WTC11 (cell line): ENCODE data around the gene DLGAP4. TPM values are rescaled to one million over a fixed set of nuclear protein-coding genes. Genes with fewer than 3 reads are reported as not detected.

Source experiments
- ATAC-seq: fragments of 200-7000 bp; cut with Tn5 transposase; 2 replicates; pipeline ENCODE4 v1.10.0; 2021; ENCODE audit warnings: mild to moderate bottlenecking, moderate library complexity
- CTCF ChIA-PET: fragments of 300-600 bp; sonication (Branson Sonifier 250); formaldehyde crosslinking; loops from one replicate; lab custom pipeline; 2021; ENCODE audit warnings: antibody characterized with exemption; lab: Charles Lee
- POLR2A ChIA-PET: fragments of 350-600 bp; sonication (Branson Sonifier 250); formaldehyde crosslinking; loops from one replicate; lab custom pipeline; 2021; ENCODE audit warnings: antibody characterized with exemption; lab: Charles Lee
- DNase-seq: peaks from one replicate; pipeline ENCODE4 v3.0.0; 2021; ENCODE audit warnings: low spot score
- H3K27ac Mint-ChIP-seq: 2 replicates; pipeline ENCODE4 v1.8.0; 2021; ENCODE audit warnings: mixed read lengths
- H3K27me3 Mint-ChIP-seq: 2 replicates; pipeline ENCODE4 v1.8.0; 2021; ENCODE audit warnings: low read depth, mild to moderate bottlenecking, moderate library complexity, mixed read lengths
- H3K36me3 Mint-ChIP-seq: 2 replicates; pipeline ENCODE4 v1.8.0; 2021; ENCODE audit warnings: mixed read lengths
- H3K4me1 Mint-ChIP-seq: 2 replicates; pipeline ENCODE4 v1.8.0; 2022; ENCODE audit warnings: mixed read lengths
- H3K4me3 Mint-ChIP-seq: 2 replicates; pipeline ENCODE4 v1.8.0; 2021; ENCODE audit warnings: mild to moderate bottlenecking, moderate library complexity, mixed read lengths
- H3K9me3 Mint-ChIP-seq: 2 replicates; pipeline ENCODE4 v1.8.0; 2021; ENCODE audit warnings: mixed read lengths
- ELF4 ChIP-seq: sonication (generic); formaldehyde crosslinking; IDR thresholded peaks from 2 replicates; pipeline ENCODE4 v1.8.1; 2022; ENCODE audit warnings: low read depth, mild to moderate bottlenecking, moderate library complexity, missing genetic modification reagents
- GABPB1 ChIP-seq: sonication (generic); formaldehyde crosslinking; IDR thresholded peaks from 2 replicates; pipeline ENCODE4 v1.8.1; 2023; ENCODE audit warnings: mild to moderate bottlenecking, missing genetic modification reagents
- GTF2I ChIP-seq: fragments of 250-450 bp; sonication (Bioruptor Pico); conservative IDR thresholded peaks from 2 replicates; pipeline ENCODE4 v1.4.0; 2021; ENCODE audit warnings: mild to moderate bottlenecking
- HMGA2 ChIP-seq: fragments of 250-450 bp; sonication (Bioruptor Pico); IDR thresholded peaks from 2 replicates; pipeline ENCODE4 v1.4.0; 2021; ENCODE audit warnings: mild to moderate bottlenecking, moderate library complexity
- JAZF1 ChIP-seq: fragments of 250-450 bp; sonication (Bioruptor Pico); IDR thresholded peaks from 2 replicates; pipeline ENCODE4 v1.9.0; 2021; ENCODE audit warnings: moderate library complexity, mild to moderate bottlenecking, inconsistent platforms
- NR3C1 ChIP-seq: sonication (generic); formaldehyde crosslinking; conservative IDR thresholded peaks from 2 replicates; pipeline ENCODE4 v1.8.1; 2023; ENCODE audit warnings: low read depth, mild to moderate bottlenecking, missing genetic modification reagents
- OVOL2 ChIP-seq: fragments of 250-450 bp; sonication (Bioruptor Pico); IDR thresholded peaks from 2 replicates; pipeline ENCODE4 v1.9.0; 2021; ENCODE audit warnings: mild to moderate bottlenecking, borderline replicate concordance
- SOX15 ChIP-seq: fragments of 250-450 bp; sonication (Bioruptor Pico); IDR thresholded peaks from 2 replicates; pipeline ENCODE4 v1.9.0; 2021; ENCODE audit warnings: mild to moderate bottlenecking
- TEAD4 ChIP-seq: sonication (generic); formaldehyde crosslinking; IDR thresholded peaks from 2 replicates; pipeline ENCODE4 v1.8.0; 2022; ENCODE audit warnings: mild to moderate bottlenecking, missing genetic modification reagents
- total RNA-seq: library from RNA; stranded (reverse); gene quantifications from 3 replicates; pipeline ENCODE4 v1.2.3, GENCODE V29; 2021
- TF ChIP-seq, protein P1 (sequence below): fragments of 250-450 bp; sonication (Bioruptor Pico); IDR thresholded peaks from 2 replicates; pipeline ENCODE4 v1.9.0; 2021; ENCODE audit warnings: mild to moderate bottlenecking
- TF ChIP-seq, protein P2 (sequence below): fragments of 250-450 bp; sonication (Bioruptor Pico); IDR thresholded peaks from 2 replicates; pipeline ENCODE4 v1.9.0; 2021; ENCODE audit warnings: moderate library complexity, mild to moderate bottlenecking, inconsistent platforms, borderline replicate concordance
- TF ChIP-seq, protein P3 (sequence below): sonication (generic); formaldehyde crosslinking; IDR thresholded peaks from 2 replicates; pipeline ENCODE4 v1.8.1; 2022; ENCODE audit warnings: missing genetic modification reagents, borderline replicate concordance
- TF ChIP-seq, protein P4 (sequence below): fragments of 250-450 bp; sonication (Bioruptor Pico); IDR thresholded peaks from 2 replicates; pipeline ENCODE4 v1.9.0; 2021; ENCODE audit warnings: mild to moderate bottlenecking, borderline replicate concordance
- TF ChIP-seq, protein P5 (sequence below): sonication (generic); formaldehyde crosslinking; IDR thresholded peaks from 2 replicates; pipeline ENCODE4 v1.8.0; 2023; ENCODE audit warnings: mild to moderate bottlenecking, missing genetic modification reagents
- TF ChIP-seq, protein P6 (sequence below): sonication (generic); formaldehyde crosslinking; IDR thresholded peaks from 2 replicates; pipeline ENCODE4 v1.8.0; 2022; ENCODE audit warnings: mild to moderate bottlenecking, missing genetic modification reagents
- TF ChIP-seq, protein P7 (sequence below): fragments of 250-450 bp; sonication (Bioruptor Pico); conservative IDR thresholded peaks from 2 replicates; pipeline ENCODE4 v1.9.0; 2021; ENCODE audit warnings: mild to moderate bottlenecking

The DLGAP4 gene
- total RNA-seq, 1 experiment from 2014 or later: 52.6 TPM

DNA sequence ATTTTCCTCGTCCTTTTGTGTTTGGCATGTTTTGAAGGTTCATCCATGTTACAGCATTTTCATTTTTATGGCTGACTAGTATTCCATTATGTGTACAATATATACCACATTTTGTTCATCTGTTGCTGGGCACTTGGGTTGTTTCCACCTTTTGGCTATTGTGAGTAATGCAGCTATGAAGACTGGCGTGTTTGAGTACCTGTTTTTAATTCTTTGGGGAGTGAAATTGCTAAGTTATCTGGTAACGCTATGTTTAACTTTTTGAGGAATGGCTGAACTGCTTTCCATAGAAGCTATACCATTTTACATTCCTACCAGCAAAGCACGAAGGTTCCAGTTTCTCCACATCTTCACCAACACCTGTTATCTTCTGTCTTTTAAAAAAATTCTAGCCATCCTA, 198.2 kb downstream of the DLGAP4 start:
- TF ChIP-seq, protein P1, sequence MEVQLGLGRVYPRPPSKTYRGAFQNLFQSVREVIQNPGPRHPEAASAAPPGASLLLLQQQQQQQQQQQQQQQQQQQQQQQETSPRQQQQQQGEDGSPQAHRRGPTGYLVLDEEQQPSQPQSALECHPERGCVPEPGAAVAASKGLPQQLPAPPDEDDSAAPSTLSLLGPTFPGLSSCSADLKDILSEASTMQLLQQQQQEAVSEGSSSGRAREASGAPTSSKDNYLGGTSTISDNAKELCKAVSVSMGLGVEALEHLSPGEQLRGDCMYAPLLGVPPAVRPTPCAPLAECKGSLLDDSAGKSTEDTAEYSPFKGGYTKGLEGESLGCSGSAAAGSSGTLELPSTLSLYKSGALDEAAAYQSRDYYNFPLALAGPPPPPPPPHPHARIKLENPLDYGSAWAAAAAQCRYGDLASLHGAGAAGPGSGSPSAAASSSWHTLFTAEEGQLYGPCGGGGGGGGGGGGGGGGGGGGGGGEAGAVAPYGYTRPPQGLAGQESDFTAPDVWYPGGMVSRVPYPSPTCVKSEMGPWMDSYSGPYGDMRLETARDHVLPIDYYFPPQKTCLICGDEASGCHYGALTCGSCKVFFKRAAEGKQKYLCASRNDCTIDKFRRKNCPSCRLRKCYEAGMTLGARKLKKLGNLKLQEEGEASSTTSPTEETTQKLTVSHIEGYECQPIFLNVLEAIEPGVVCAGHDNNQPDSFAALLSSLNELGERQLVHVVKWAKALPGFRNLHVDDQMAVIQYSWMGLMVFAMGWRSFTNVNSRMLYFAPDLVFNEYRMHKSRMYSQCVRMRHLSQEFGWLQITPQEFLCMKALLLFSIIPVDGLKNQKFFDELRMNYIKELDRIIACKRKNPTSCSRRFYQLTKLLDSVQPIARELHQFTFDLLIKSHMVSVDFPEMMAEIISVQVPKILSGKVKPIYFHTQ: no peak
- TF ChIP-seq GTF2I (CRISPR knock-in tag) (no peak), GABPB1 (no peak), ELF4 (no peak), HMGA2 (CRISPR knock-in tag) (no peak)
- TF ChIP-seq, protein P2, sequence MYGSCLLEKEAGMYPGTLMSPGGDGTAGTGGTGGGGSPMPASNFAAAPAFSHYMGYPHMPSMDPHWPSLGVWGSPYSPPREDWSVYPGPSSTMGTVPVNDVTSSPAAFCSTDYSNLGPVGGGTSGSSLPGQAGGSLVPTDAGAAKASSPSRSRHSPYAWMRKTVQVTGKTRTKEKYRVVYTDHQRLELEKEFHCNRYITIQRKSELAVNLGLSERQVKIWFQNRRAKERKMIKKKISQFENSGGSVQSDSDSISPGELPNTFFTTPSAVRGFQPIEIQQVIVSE (CRISPR knock-in tag): no peak
- TF ChIP-seq, protein P3, sequence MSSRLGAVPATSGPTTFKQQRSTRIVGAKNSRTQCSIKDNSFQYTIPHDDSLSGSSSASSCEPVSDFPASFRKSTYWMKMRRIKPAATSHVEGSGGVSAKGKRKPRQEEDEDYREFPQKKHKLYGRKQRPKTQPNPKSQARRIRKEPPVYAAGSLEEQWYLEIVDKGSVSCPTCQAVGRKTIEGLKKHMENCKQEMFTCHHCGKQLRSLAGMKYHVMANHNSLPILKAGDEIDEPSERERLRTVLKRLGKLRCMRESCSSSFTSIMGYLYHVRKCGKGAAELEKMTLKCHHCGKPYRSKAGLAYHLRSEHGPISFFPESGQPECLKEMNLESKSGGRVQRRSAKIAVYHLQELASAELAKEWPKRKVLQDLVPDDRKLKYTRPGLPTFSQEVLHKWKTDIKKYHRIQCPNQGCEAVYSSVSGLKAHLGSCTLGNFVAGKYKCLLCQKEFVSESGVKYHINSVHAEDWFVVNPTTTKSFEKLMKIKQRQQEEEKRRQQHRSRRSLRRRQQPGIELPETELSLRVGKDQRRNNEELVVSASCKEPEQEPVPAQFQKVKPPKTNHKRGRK (CRISPR knock-in tag): no peak
- DNase-seq (no peak), ATAC-seq (no peak)
- Mint-ChIP-seq H3K4me3 (no peak overlapping the region), H3K27me3 (no peaks in the 10 kb centered on the region), H3K27ac (no peak overlapping the region), H3K36me3 (peaks cover 33% of the 10 kb centered on the region), H3K4me1 (no peaks in the 10 kb centered on the region), H3K9me3 (no peaks in the 10 kb centered on the region)
- ChIA-PET POLR2A (no interaction called here), CTCF (no interaction called here)

DNA sequence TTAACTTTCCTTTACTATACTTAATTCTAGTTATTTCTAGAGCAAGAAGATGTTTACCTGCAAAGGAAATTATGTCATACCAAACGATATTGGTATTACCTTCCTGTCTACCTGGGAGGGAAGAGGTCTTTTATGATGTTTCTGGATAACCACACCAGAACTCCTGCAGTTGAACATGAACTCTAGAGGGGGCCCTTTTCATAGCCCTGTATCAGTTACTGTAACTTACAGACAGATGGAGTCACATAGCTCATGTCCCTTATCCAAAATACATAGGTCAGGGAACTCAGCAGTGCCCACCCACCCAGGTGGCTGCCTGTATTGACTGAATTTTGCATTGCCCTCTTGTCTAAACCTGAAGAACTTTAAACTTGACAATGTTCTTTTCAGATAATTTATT, 200.1 kb downstream of the DLGAP4 start:
- H3K27ac Mint-ChIP-seq: no peak overlapping the region
- TF ChIP-seq JAZF1 (no peak), TEAD4 (CRISPR knock-in tag) (no peak), NR3C1 (no peak), SOX15 (CRISPR knock-in tag) (no peak), OVOL2 (no peak)
- TF ChIP-seq, protein P4, sequence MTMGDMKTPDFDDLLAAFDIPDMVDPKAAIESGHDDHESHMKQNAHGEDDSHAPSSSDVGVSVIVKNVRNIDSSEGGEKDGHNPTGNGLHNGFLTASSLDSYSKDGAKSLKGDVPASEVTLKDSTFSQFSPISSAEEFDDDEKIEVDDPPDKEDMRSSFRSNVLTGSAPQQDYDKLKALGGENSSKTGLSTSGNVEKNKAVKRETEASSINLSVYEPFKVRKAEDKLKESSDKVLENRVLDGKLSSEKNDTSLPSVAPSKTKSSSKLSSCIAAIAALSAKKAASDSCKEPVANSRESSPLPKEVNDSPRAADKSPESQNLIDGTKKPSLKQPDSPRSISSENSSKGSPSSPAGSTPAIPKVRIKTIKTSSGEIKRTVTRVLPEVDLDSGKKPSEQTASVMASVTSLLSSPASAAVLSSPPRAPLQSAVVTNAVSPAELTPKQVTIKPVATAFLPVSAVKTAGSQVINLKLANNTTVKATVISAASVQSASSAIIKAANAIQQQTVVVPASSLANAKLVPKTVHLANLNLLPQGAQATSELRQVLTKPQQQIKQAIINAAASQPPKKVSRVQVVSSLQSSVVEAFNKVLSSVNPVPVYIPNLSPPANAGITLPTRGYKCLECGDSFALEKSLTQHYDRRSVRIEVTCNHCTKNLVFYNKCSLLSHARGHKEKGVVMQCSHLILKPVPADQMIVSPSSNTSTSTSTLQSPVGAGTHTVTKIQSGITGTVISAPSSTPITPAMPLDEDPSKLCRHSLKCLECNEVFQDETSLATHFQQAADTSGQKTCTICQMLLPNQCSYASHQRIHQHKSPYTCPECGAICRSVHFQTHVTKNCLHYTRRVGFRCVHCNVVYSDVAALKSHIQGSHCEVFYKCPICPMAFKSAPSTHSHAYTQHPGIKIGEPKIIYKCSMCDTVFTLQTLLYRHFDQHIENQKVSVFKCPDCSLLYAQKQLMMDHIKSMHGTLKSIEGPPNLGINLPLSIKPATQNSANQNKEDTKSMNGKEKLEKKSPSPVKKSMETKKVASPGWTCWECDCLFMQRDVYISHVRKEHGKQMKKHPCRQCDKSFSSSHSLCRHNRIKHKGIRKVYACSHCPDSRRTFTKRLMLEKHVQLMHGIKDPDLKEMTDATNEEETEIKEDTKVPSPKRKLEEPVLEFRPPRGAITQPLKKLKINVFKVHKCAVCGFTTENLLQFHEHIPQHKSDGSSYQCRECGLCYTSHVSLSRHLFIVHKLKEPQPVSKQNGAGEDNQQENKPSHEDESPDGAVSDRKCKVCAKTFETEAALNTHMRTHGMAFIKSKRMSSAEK (CRISPR knock-in tag): no peak
- TF ChIP-seq, protein P5, sequence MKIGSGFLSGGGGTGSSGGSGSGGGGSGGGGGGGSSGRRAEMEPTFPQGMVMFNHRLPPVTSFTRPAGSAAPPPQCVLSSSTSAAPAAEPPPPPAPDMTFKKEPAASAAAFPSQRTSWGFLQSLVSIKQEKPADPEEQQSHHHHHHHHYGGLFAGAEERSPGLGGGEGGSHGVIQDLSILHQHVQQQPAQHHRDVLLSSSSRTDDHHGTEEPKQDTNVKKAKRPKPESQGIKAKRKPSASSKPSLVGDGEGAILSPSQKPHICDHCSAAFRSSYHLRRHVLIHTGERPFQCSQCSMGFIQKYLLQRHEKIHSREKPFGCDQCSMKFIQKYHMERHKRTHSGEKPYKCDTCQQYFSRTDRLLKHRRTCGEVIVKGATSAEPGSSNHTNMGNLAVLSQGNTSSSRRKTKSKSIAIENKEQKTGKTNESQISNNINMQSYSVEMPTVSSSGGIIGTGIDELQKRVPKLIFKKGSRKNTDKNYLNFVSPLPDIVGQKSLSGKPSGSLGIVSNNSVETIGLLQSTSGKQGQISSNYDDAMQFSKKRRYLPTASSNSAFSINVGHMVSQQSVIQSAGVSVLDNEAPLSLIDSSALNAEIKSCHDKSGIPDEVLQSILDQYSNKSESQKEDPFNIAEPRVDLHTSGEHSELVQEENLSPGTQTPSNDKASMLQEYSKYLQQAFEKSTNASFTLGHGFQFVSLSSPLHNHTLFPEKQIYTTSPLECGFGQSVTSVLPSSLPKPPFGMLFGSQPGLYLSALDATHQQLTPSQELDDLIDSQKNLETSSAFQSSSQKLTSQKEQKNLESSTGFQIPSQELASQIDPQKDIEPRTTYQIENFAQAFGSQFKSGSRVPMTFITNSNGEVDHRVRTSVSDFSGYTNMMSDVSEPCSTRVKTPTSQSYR (CRISPR knock-in tag): no peak
- TF ChIP-seq, protein P6, sequence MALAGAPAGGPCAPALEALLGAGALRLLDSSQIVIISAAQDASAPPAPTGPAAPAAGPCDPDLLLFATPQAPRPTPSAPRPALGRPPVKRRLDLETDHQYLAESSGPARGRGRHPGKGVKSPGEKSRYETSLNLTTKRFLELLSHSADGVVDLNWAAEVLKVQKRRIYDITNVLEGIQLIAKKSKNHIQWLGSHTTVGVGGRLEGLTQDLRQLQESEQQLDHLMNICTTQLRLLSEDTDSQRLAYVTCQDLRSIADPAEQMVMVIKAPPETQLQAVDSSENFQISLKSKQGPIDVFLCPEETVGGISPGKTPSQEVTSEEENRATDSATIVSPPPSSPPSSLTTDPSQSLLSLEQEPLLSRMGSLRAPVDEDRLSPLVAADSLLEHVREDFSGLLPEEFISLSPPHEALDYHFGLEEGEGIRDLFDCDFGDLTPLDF: no peak
- TF ChIP-seq, protein P3 (CRISPR knock-in tag): no peak
- TF ChIP-seq, protein P7, sequence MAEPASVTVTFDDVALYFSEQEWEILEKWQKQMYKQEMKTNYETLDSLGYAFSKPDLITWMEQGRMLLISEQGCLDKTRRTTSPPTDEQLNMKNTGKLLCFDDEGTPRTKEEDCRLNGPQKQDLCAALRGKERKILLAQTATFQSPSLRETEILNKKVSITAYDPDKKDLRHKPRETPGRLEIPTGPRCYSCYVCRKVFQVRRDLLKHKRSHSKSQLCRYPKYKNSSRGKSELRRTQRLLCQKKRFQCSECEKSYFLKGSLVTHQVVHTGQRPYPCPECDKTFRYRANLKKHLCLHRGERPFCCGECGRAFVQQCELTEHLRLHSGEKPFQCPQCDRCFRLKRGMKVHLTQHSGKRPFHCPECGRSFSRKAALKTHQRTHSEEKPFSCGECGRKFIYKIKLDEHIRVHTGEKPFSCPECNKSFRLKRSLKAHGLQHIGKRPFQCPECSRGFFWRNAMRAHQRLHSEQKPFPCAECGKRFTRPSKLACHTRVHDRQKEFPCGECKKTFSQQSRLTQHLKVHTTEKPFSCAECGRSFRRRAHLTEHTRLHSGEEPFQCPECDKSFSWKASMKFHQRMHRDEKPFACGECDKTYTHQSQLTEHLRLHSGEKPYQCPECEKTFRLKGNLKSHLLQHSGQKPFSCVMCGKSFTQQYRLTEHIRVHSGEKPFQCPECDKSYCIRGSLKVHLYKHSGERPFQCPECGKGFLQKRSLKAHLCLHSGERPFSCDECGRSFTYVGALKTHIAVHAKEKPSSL (CRISPR knock-in tag): no peak
- no peaks in the 10 kb centered on the region for H3K27me3 Mint-ChIP-seq
- ChIA-PET CTCF (interaction anchor here (0.6 to 1.8 kb wide), 18 partner anchors 8 to 350 kb away, joined by 3 to 9 read pairs (median 3); partner anchors contain the start of genes RAB5IF and TGIF2), POLR2A (no interaction called here)
- no peaks in the 10 kb centered on the region for H3K4me1 Mint-ChIP-seq
- no peak for DNase-seq
- peak; percentile 73 for ATAC-seq
- H3K4me3 Mint-ChIP-seq: no peak overlapping the region
- H3K9me3 Mint-ChIP-seq: no peaks in the 10 kb centered on the region
- peaks cover 28% of the 10 kb centered on the region for H3K36me3 Mint-ChIP-seq
